IMR-90 (cell line): ENCODE data around the gene TM2D3. TPM values are rescaled to one million over a fixed set of nuclear protein-coding genes. Genes with fewer than 3 reads are reported as not detected.

ENCODE experiments used
- ATAC-seq: fragments of 200-7000 bp; cut with Tn5 transposase; 2 replicates; pipeline ENCODE4 v1.9.1; 2020; ENCODE audit warnings: low read depth, mild to moderate bottlenecking, moderate library complexity
- BruUV-seq: library from RNA; stranded (reverse); fragments of 400-500 nt; replicated peaks from 2 replicates; lab custom pipeline; 2021; lab: Mats Ljungman, UMichigan
- CTCF ChIA-PET: fragments of 300-600 bp; formaldehyde crosslinking; extraction: SDS; loops from one replicate; lab custom pipeline; 2021; ENCODE audit warnings: antibody characterized with exemption; lab: Yijun Ruan, JAX
- POLR2A ChIA-PET: fragments of 300-600 bp; sonication (Branson Sonifier 250); formaldehyde crosslinking; loops from one replicate; lab custom pipeline; 2022; ENCODE audit warnings: antibody characterized with exemption; ENCODE audit not compliant: unreplicated experiment; lab: Charles Lee
- DNase-seq: peaks from one replicate; pipeline ENCODE4 v3.0.0; 2013
- H2AFZ ChIP-seq: replicated peaks from 2 replicates; pipeline ENCODE3; 2013; ENCODE audit warnings: low read length, mild to moderate bottlenecking; ENCODE audit not compliant: poor library complexity
- H2AK5ac ChIP-seq: 2 replicates; pipeline ENCODE4 v1.6.1; 2013; ENCODE audit warnings: low read depth, low read length, inconsistent platforms
- H2AK9ac ChIP-seq: replicated peaks from 2 replicates; pipeline ENCODE3; 2013; ENCODE audit warnings: mild to moderate bottlenecking, low read depth, low read length, moderate library complexity; ENCODE audit not compliant: poor library complexity
- H2BK120ac ChIP-seq: 2 replicates; pipeline ENCODE4 v1.6.1; 2013; ENCODE audit warnings: low read depth, low read length, inconsistent platforms
- H2BK15ac ChIP-seq: 3 replicates; pipeline ENCODE4 v1.6.1; 2013; ENCODE audit warnings: low read depth, low read length, inconsistent platforms
- H2BK20ac ChIP-seq: 2 replicates; pipeline ENCODE4 v1.6.1; 2013; ENCODE audit warnings: low read depth, mild to moderate bottlenecking, inconsistent platforms, low read length, moderate library complexity
- H2BK5ac ChIP-seq: 2 replicates; pipeline ENCODE4 v1.6.1; 2013; ENCODE audit warnings: mild to moderate bottlenecking, low read depth, low read length, inconsistent platforms; ENCODE audit not compliant: poor library complexity, severe bottlenecking
- H3K14ac ChIP-seq: replicated peaks from 2 replicates; pipeline ENCODE4 v1.6.1; 2013; ENCODE audit warnings: low read depth, low read length, inconsistent platforms
- H3K18ac ChIP-seq: 2 replicates; pipeline ENCODE4 v1.6.1; 2013; ENCODE audit warnings: low read depth, low read length, control low read depth
- H3K23ac ChIP-seq: 2 replicates; pipeline ENCODE4 v1.6.1; 2013; ENCODE audit warnings: low read depth, low read length, inconsistent platforms
- H3K27ac ChIP-seq: 2 replicates; pipeline ENCODE4 v1.5.1; 2013; ENCODE audit warnings: mild to moderate bottlenecking, control low read depth, low read length; ENCODE audit not compliant: insufficient read depth
- H3K27me3 ChIP-seq: 2 replicates; pipeline ENCODE4 v1.6.1; 2013; ENCODE audit warnings: low read length; ENCODE audit not compliant: control insufficient read depth, insufficient read depth
- H3K36me3 ChIP-seq: 2 replicates; pipeline ENCODE4 v1.6.1; 2013; ENCODE audit warnings: low read length, mixed read lengths; ENCODE audit not compliant: control insufficient read depth, insufficient read depth
- H3K4ac ChIP-seq: 2 replicates; pipeline ENCODE4 v1.6.1; 2013; ENCODE audit warnings: low read depth, low read length, inconsistent platforms
- H3K4me1 ChIP-seq: 2 replicates; pipeline ENCODE4 v1.6.1; 2013; ENCODE audit warnings: low read length, mixed read lengths; ENCODE audit not compliant: control insufficient read depth, insufficient read depth
- H3K4me2 ChIP-seq: 2 replicates; pipeline ENCODE4 v1.6.1; 2013; ENCODE audit warnings: low read depth, mild to moderate bottlenecking, control low read depth, low read length, moderate library complexity
- H3K4me3 ChIP-seq: 2 replicates; pipeline ENCODE4 v1.5.1; 2013; ENCODE audit warnings: low read depth, mild to moderate bottlenecking, control low read depth, low read length, moderate library complexity; ENCODE audit not compliant: insufficient read depth
- H3K56ac ChIP-seq: 2 replicates; pipeline ENCODE4 v1.6.1; 2013; ENCODE audit warnings: low read length, inconsistent platforms; ENCODE audit not compliant: insufficient read depth; ENCODE audit errors: extremely low read depth
- H3K79me1 ChIP-seq, 2 experiments: 2 replicates each; pipeline ENCODE4 v1.6.1; 2013; ENCODE audit warnings: low read length in 2 of 2, inconsistent platforms in 1 of 2, low read depth in 1 of 2
- H3K9ac ChIP-seq: 2 replicates; pipeline ENCODE4 v1.6.1; 2013; ENCODE audit warnings: low read depth, low read length, control low read depth
- H3K9me1 ChIP-seq: 2 replicates; pipeline ENCODE4 v1.6.1; 2013; ENCODE audit warnings: low read length, inconsistent platforms; ENCODE audit not compliant: insufficient read depth
- H3K9me3 ChIP-seq: 2 replicates; pipeline ENCODE4 v1.6.1; 2013; ENCODE audit warnings: low read length; ENCODE audit not compliant: control insufficient read depth, insufficient read depth
- H4K20me1 ChIP-seq: 2 replicates; pipeline ENCODE4 v1.6.1; 2013; ENCODE audit warnings: low read length, inconsistent platforms; ENCODE audit not compliant: insufficient read depth
- H4K5ac ChIP-seq: 2 replicates; pipeline ENCODE4 v1.6.1; 2013; ENCODE audit warnings: mild to moderate bottlenecking, low read depth, low read length, control low read depth
- H4K8ac ChIP-seq, 2 experiments: 2 replicates each; pipeline ENCODE4 v1.6.1; 2013; ENCODE audit warnings: low read depth in 2 of 2, low read length in 2 of 2, control low read depth in 1 of 2, inconsistent platforms in 1 of 2
- H4K91ac ChIP-seq: 2 replicates; pipeline ENCODE4 v1.6.1; 2013; ENCODE audit warnings: low read depth, low read length, inconsistent platforms; ENCODE audit not compliant: insufficient read depth
- BHLHE40 ChIP-seq: fragments of 150-350 bp; IDR thresholded peaks from 2 replicates; pipeline ENCODE4 v1.6.1; 2016; ENCODE audit warnings: mild to moderate bottlenecking, low read depth, low read length
- CEBPB ChIP-seq: IDR thresholded peaks from 2 replicates; pipeline ENCODE4 v1.6.1; 2012; ENCODE audit warnings: low read depth, low read length, improper control_type of control experiment
- CHD1 ChIP-seq: IDR thresholded peaks from 2 replicates; pipeline ENCODE4 v1.6.1; 2012; ENCODE audit warnings: low read depth, low read length, improper control_type of control experiment
- CTCF ChIP-seq: conservative IDR thresholded peaks from 2 replicates; pipeline ENCODE4 v1.5.1; 2012; ENCODE audit warnings: mild to moderate bottlenecking, low read depth, low read length, improper control_type of control experiment
- ELK1 ChIP-seq: fragments of 150-350 bp; IDR thresholded peaks from 2 replicates; pipeline ENCODE4 v1.6.1; 2016; ENCODE audit warnings: low read depth, mild to moderate bottlenecking, low read length, moderate library complexity, borderline replicate concordance
- FOS ChIP-seq: fragments of 150-350 bp; IDR thresholded peaks from 2 replicates; pipeline ENCODE4 v1.6.1; 2016; ENCODE audit warnings: low read depth, low read length
- MAFK ChIP-seq: IDR thresholded peaks from 2 replicates; pipeline ENCODE4 v1.6.1; 2012; ENCODE audit warnings: low read depth, low read length, improper control_type of control experiment
- MAZ ChIP-seq: IDR thresholded peaks from 2 replicates; pipeline ENCODE4 v1.6.1; 2012; ENCODE audit warnings: low read depth, mild to moderate bottlenecking, low read length, improper control_type of control experiment, moderate library complexity, borderline replicate concordance
- MXI1 ChIP-seq: IDR thresholded peaks from 2 replicates; pipeline ENCODE4 v1.6.1; 2012; ENCODE audit warnings: low read depth, mild to moderate bottlenecking, low read length, moderate library complexity, borderline replicate concordance
- NFE2L2 ChIP-seq: fragments of 150-350 bp; IDR thresholded peaks from 2 replicates; pipeline ENCODE4 v1.6.1; 2016; ENCODE audit warnings: low read depth, mild to moderate bottlenecking, low read length
- POLR2A ChIP-seq: IDR thresholded peaks from 2 replicates; pipeline ENCODE4 v1.6.1; 2012; ENCODE audit warnings: mild to moderate bottlenecking, low read depth, low read length
- RAD21 ChIP-seq: IDR thresholded peaks from 2 replicates; pipeline ENCODE4 v1.6.1; 2012; ENCODE audit warnings: low read length, improper control_type of control experiment
- RCOR1 ChIP-seq: IDR thresholded peaks from 2 replicates; pipeline ENCODE4 v1.6.1; 2012; ENCODE audit warnings: mild to moderate bottlenecking, low read length, improper control_type of control experiment; ENCODE audit not compliant: insufficient replicate concordance
- RFX5 ChIP-seq: IDR thresholded peaks from 2 replicates; pipeline ENCODE4 v1.8.0; 2012; ENCODE audit warnings: low read depth, mild to moderate bottlenecking, low read length, moderate library complexity
- SMC3 ChIP-seq: fragments of 150-350 bp; IDR thresholded peaks from 2 replicates; pipeline ENCODE4 v1.6.1; 2016; ENCODE audit warnings: low read depth, mild to moderate bottlenecking, antibody characterized with exemption, low read length, moderate library complexity
- USF2 ChIP-seq: fragments of 150-350 bp; IDR thresholded peaks from 2 replicates; pipeline ENCODE4 v1.6.1; 2017; ENCODE audit warnings: mild to moderate bottlenecking, antibody characterized with exemption, low read length, low read depth
- WGBS, 2 experiments: methylation state at CpG; one replicate each; pipeline versions ENCODE4 v1.1.5 to v1.1.7; 2013; ENCODE audit warnings: missing lambda C conversion rate in 2 of 2; ENCODE audit not compliant: insufficient read length in 1 of 2; ENCODE audit errors: extremely low coverage in 2 of 2; 5-methylcytosine and 5-hydroxymethylcytosine counted together
- dilution Hi-C: fragments of 300-500 bp; cut with HindIII; formaldehyde crosslinking; loops from one replicate; pipeline ENCODE4 v1.14.3; 2018; ENCODE audit warnings: low sequenced_read_pairs; ENCODE audit not compliant: unreplicated experiment
- in situ Hi-C: fragments of 300-500 bp; cut with MboI; formaldehyde crosslinking; loops from 3 replicates; pipeline ENCODE4 v1.14.3; 2019; ENCODE audit warnings: low sequenced_read_pairs, inconsistent platforms, mixed read lengths
- intact Hi-C: fragments of 100-400 bp; cut with micrococcal nuclease; formaldehyde crosslinking; loops from 2 replicates; pipeline ENCODE4 v1.10.0; 2022
- polyA plus RNA-seq, 3 experiments: library from polyadenylated mRNA; depleted of rRNA; stranded (reverse); fragments of >200 nt; gene quantifications; 2 replicates each; pipeline ENCODE4 v1.2.3, GENCODE V29; 2012; ENCODE audit warnings: low replicate concordance in 1 of 3
- total RNA-seq: library from RNA; depleted of rRNA; stranded (reverse); fragments of >200 nt; gene quantifications from 2 replicates; pipeline ENCODE4 v1.2.3, GENCODE V29; 2012

The TM2D3 gene
- total and polyA plus RNA-seq, 2 of the 4 experiments (the other 2 are of a cell fraction): 27.4 to 34.5 TPM

- Histone ChIP-seq H3K18ac (no peak overlapping the region), H3K9me3 (no peaks in the 10 kb centered on the region), H2AFZ (no peak overlapping the region), H3K4me3 (no peak overlapping the region), H4K8ac (no peak overlapping the region), H2AK9ac (no peak overlapping the region), H2AK5ac (no peak overlapping the region), H4K91ac (no peak overlapping the region), H3K4ac (no peak overlapping the region), H3K56ac (no peak overlapping the region), H4K5ac (no peak overlapping the region), H3K27ac (no peak overlapping the region), H4K20me1 (no peaks in the 10 kb centered on the region), H3K79me1 (no peaks in the 10 kb centered on the region), H2BK15ac (no peak overlapping the region), H2BK20ac (no peak overlapping the region), H3K4me1 (peaks cover 3% of the 10 kb centered on the region), H3K9me1 (0 out of 2 replicates have a peak, but pooled peaks cover 2% of the 10 kb centered on the region), H3K36me3 (no peaks in the 10 kb centered on the region), H3K9ac (no peak overlapping the region), H2BK5ac (no peak overlapping the region), H2BK120ac (no peak overlapping the region), H3K23ac (no peak overlapping the region), H3K27me3 (no peaks in the 10 kb centered on the region), H3K14ac (no peak overlapping the region), H3K4me2 (no peak overlapping the region)
- BruUV-seq: no TSS peak
- ChIA-PET POLR2A (no interaction called here), CTCF (no interaction called here)
- dilution Hi-C loops (no loop called here), intact Hi-C loops (no loop called here), in situ Hi-C loops (no loop called here)
- ATAC-seq (no peak), DNase-seq (no peak)
- TF ChIP-seq RFX5 (no peak), ELK1 (no peak), MAZ (no peak), POLR2A (no peak), NFE2L2 (no peak), MAFK (no peak), RAD21 (no peak), USF2 (no peak), FOS (no peak), CTCF (no peak), SMC3 (no peak), CEBPB (no peak), RCOR1 (no peak), BHLHE40 (no peak), CHD1 (no peak), MXI1 (no peak)
- WGBS, 2 experiments: 88% methylated on average over 5 of the region's 10 CpGs; no CpG with 5 or more reads in 1 of the 2 experiments
Observed at GRCh38 chr15:101620671-101621070, 31.5 kb downstream of the TM2D3 start.
